ENCODE data around the gene IGHMBP2.

DNA sequence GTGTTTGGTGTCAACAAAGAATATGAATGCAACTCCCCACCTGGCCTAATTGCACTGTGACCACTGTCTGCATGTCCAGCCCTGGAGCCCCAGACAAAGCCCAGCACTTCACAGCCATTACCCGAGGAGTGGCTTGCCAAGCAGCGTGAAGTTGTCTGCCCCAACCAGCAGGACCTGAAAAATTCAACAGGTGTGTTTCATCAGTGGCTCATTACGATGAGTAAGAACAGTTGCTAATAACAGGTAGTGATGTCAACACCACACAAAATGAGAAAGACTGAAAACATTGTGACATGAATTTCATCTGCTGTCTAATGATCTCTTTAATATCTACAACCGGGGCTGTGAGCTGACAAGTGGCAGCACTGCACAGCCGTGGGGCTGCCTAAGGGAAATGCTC is 10.4 kb upstream of the IGHMBP2 start:
- TF ChIP-seq POLR2AphosphoS5 (IDR thresholded peaks at IDR 0.05; ENCODE audit: borderline replicate concordance, low read depth, low read length) (no peak), EZH2 (IDR thresholded peaks at IDR 0.05) (no peak)

Data from SK-N-MC (cell line).